ENCODE results near the gene CCDC57.

GRCh38 chr17:82097919-82098168 is 114.8 kb downstream of the CCDC57 start:
- TF ChIP-seq CTCF (IDR thresholded peaks at IDR 0.05) (no peak), POLR2A (IDR thresholded peaks at IDR 0.05) (no peak)

All from right lobe of liver (tissue), 4 donors.